ENCODE measurements around the gene PLPPR5.

Gene PLPPR5

DNA sequence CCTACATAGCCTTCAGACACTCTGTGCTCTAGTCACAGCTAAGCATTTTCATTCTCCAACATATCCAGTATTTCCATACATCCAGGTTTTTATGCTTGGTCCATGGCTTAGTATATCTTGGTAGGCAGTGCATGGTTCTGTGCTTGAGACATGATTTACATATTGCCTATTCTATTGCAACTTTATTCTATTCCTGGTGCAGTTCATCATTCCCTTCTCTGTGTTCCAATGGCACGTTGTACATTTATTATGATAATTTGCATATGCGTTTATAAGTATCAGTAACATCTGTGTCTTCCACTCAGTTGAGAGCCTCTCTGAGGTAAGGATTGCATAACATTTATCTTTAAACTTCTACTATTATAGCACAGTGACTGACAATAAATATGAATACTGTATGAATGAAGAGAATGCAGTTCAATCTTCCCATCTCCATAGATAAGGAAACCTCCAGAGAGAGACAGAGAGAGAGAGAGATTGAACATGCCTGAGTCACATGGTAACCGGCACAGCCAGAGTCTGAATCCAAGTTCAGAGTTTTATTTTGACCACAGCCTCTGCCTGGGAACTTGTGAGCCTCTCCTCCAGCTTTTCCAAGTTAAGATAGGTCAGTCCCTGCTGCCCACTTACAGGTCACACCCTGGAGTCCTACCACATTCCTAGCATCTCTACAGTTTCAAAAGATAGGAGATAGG, 41.5 kb downstream of the PLPPR5 start:
- Histone ChIP-seq H3F3A (ENCODE audit: insufficient read depth) (no peaks in the 10 kb centered on the region), H3K9me2 (replicated peaks; ENCODE audit: insufficient read depth, low read length) (no peaks in the 10 kb centered on the region), H2AFZ (ENCODE audit: low read depth, low read length, severe bottlenecking) (no peak overlapping the region), H3K9ac (ENCODE audit: low read length) (no peak overlapping the region), H3K4me3 (ENCODE audit: insufficient read depth, low read length, poor library complexity, severe bottlenecking) (no peak overlapping the region), H3K79me2 (ENCODE audit: insufficient read depth, low read length) (no peaks in the 10 kb centered on the region), H3K4me2 (ENCODE audit: low read depth, low read length, poor library complexity, severe bottlenecking) (no peak overlapping the region), H3K27ac (ENCODE audit: low read depth, low read length) (no peak overlapping the region), H3K27me3 (ENCODE audit: low read length) (no peaks in the 10 kb centered on the region; the same call in 1 of the 2 replicates), H4K20me1 (ENCODE audit: low read depth, low read length) (no peaks in the 10 kb centered on the region), H3K9me3 (ENCODE audit: insufficient read depth, low read length) (no peaks in the 10 kb centered on the region), H3K36me3 (ENCODE audit: low read length) (no peaks in the 10 kb centered on the region)
- no peak for TF ChIP-seq EZH2phosphoT487 (conservative IDR thresholded peaks at IDR 0.05; ENCODE audit: low read length)

DNA sequence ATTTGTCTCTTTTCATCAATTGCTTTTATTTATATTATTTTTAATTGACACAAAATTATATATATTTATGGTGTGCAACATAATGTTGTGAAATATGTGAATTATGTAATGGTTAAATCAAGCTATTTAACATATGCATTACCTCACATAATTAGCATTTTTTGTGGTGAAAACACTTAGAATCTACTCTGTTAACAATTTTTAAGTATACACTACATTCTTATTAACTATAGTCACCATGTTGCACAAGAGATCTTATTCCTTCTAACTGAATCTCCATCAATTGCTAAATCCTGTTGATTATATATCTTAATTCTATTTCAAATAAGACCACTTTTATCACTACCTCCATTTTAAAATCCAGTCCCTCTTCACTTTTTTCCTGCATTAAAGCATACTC, 42.5 kb downstream of the PLPPR5 start:
- Histone ChIP-seq H3K79me2 (ENCODE audit: insufficient read depth, low read length) (no peaks in the 10 kb centered on the region), H3K36me3 (ENCODE audit: low read length) (no peaks in the 10 kb centered on the region), H4K20me1 (ENCODE audit: low read depth, low read length) (no peaks in the 10 kb centered on the region), H3K9me2 (replicated peaks; ENCODE audit: insufficient read depth, low read length) (no peaks in the 10 kb centered on the region), H2AFZ (ENCODE audit: low read depth, low read length, severe bottlenecking) (no peak overlapping the region), H3K27me3 (ENCODE audit: low read length) (no peaks in the 10 kb centered on the region; the same call in 1 of the 2 replicates), H3K27ac (ENCODE audit: low read depth, low read length) (no peak overlapping the region), H3K4me2 (ENCODE audit: low read depth, low read length, poor library complexity, severe bottlenecking) (no peak overlapping the region), H3K9ac (ENCODE audit: low read length) (no peak overlapping the region), H3F3A (ENCODE audit: insufficient read depth) (no peaks in the 10 kb centered on the region), H3K4me3 (ENCODE audit: insufficient read depth, low read length, poor library complexity, severe bottlenecking) (no peak overlapping the region), H3K9me3 (ENCODE audit: insufficient read depth, low read length) (no peaks in the 10 kb centered on the region)
- TF ChIP-seq, protein P1, sequence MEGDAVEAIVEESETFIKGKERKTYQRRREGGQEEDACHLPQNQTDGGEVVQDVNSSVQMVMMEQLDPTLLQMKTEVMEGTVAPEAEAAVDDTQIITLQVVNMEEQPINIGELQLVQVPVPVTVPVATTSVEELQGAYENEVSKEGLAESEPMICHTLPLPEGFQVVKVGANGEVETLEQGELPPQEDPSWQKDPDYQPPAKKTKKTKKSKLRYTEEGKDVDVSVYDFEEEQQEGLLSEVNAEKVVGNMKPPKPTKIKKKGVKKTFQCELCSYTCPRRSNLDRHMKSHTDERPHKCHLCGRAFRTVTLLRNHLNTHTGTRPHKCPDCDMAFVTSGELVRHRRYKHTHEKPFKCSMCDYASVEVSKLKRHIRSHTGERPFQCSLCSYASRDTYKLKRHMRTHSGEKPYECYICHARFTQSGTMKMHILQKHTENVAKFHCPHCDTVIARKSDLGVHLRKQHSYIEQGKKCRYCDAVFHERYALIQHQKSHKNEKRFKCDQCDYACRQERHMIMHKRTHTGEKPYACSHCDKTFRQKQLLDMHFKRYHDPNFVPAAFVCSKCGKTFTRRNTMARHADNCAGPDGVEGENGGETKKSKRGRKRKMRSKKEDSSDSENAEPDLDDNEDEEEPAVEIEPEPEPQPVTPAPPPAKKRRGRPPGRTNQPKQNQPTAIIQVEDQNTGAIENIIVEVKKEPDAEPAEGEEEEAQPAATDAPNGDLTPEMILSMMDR (IDR thresholded peaks at IDR 0.05; ENCODE audit: insufficient read depth, low read length, poor library complexity, severe bottlenecking), result no peak
- TF ChIP-seq EZH2phosphoT487 (conservative IDR thresholded peaks at IDR 0.05; ENCODE audit: low read length), result no peak

DNA sequence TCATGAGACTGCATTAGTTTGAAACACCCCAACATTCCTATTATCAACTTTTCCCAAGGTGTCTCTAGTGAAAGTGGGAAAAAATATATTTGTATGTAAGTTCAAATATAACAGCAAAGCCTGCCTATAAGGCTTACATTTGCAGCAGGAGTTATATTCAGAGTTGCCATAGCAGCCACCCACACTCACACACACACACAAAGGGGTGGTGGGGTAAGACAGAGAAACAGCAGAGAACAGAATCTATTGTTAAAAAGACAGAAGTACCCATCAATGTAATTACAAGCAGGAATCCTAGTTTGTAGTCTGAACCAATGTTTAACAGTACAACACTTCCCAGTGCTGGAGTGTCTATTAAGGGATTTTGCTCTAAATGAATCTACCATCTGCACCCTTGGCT, 55.0 kb downstream of the PLPPR5 start:
- H4K20me1 ChIP-seq (ENCODE audit: low read depth, low read length), result no peaks in the 10 kb centered on the region
- H3K9ac ChIP-seq (ENCODE audit: low read length), result no peak overlapping the region
- H3K27ac ChIP-seq (ENCODE audit: low read depth, low read length), result no peak overlapping the region
- no peaks in the 10 kb centered on the region for H3K79me2 ChIP-seq (ENCODE audit: insufficient read depth, low read length)
- H3K9me3 ChIP-seq (ENCODE audit: insufficient read depth, low read length), result no peaks in the 10 kb centered on the region
- H3K4me3 ChIP-seq (ENCODE audit: insufficient read depth, low read length, poor library complexity, severe bottlenecking), result no peak overlapping the region
- H3K4me2 ChIP-seq (ENCODE audit: low read depth, low read length, poor library complexity, severe bottlenecking), result no peak overlapping the region
- no peaks in the 10 kb centered on the region for H3K9me2 ChIP-seq (replicated peaks; ENCODE audit: insufficient read depth, low read length)
- H2AFZ ChIP-seq (ENCODE audit: low read depth, low read length, severe bottlenecking), result no peak overlapping the region
- no peaks in the 10 kb centered on the region for H3K36me3 ChIP-seq (ENCODE audit: low read length)
- TF ChIP-seq EZH2phosphoT487 (conservative IDR thresholded peaks at IDR 0.05; ENCODE audit: low read length), result no peak
- TF ChIP-seq, protein P1 (IDR thresholded peaks at IDR 0.05; ENCODE audit: insufficient read depth, low read length, poor library complexity, severe bottlenecking), result no peak
- no peaks in the 10 kb centered on the region for H3K27me3 ChIP-seq (ENCODE audit: low read length)
- no peaks in the 10 kb centered on the region for H3F3A ChIP-seq (ENCODE audit: insufficient read depth)

DNA sequence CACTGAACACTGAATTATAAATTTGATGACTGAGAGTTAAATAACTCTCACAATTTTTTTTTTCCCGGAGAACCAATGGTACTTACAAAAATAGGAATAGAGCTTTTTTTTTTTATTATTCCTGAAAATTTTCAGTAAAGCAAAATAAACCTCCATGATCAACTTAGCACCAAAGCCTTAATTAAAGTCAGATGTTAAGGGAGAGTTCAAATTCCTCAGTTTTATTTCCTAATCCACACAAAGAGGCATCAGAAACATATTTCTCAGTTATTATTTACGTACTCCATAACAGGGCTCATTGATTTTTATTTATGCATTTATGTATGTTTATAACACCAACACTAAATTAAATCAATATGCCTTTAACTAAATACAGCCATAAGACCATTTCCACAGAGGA, 55.5 kb downstream of the PLPPR5 start:
- no peaks in the 10 kb centered on the region for H3K36me3 ChIP-seq (ENCODE audit: low read length)
- no peak overlapping the region for H3K9ac ChIP-seq (ENCODE audit: low read length)
- no peaks in the 10 kb centered on the region for H3K79me2 ChIP-seq (ENCODE audit: insufficient read depth, low read length)
- no peaks in the 10 kb centered on the region for H3K9me3 ChIP-seq (ENCODE audit: insufficient read depth, low read length)
- no peaks in the 10 kb centered on the region for H4K20me1 ChIP-seq (ENCODE audit: low read depth, low read length)
- H2AFZ ChIP-seq (ENCODE audit: low read depth, low read length, severe bottlenecking), result no peak overlapping the region
- no peak overlapping the region for H3K27ac ChIP-seq (ENCODE audit: low read depth, low read length)
- TF ChIP-seq, protein P1 (IDR thresholded peaks at IDR 0.05; ENCODE audit: insufficient read depth, low read length, poor library complexity, severe bottlenecking), result no peak
- TF ChIP-seq EZH2phosphoT487 (conservative IDR thresholded peaks at IDR 0.05; ENCODE audit: low read length), result no peak
- H3K9me2 ChIP-seq (replicated peaks; ENCODE audit: insufficient read depth, low read length), result no peaks in the 10 kb centered on the region
- no peak overlapping the region for H3K4me2 ChIP-seq (ENCODE audit: low read depth, low read length, poor library complexity, severe bottlenecking)
- no peaks in the 10 kb centered on the region for H3K27me3 ChIP-seq (ENCODE audit: low read length)
- no peak overlapping the region for H3K4me3 ChIP-seq (ENCODE audit: insufficient read depth, low read length, poor library complexity, severe bottlenecking)
- H3F3A ChIP-seq (ENCODE audit: insufficient read depth), result no peaks in the 10 kb centered on the region

All from SU-DHL-6 (cell line).